Activated CD8-positive, alpha-beta memory T cell treated with anti-CD3 and anti-CD28 coated beads, Interleukin-2, amount 50 U/mL, for 24 hours (primary cell): ENCODE results near the gene NPTN.
"Not testable (repeated sequence)": the region's sequence is repeated elsewhere in the genome, so short reads cannot be mapped to it uniquely, and the experiment has no call there.

Experiments
- DNase-seq: peaks from one replicate; pipeline ENCODE4 v3.0.0-alpha.2; 2020; ENCODE audit errors: extremely low read depth

Gene NPTN

DNA sequence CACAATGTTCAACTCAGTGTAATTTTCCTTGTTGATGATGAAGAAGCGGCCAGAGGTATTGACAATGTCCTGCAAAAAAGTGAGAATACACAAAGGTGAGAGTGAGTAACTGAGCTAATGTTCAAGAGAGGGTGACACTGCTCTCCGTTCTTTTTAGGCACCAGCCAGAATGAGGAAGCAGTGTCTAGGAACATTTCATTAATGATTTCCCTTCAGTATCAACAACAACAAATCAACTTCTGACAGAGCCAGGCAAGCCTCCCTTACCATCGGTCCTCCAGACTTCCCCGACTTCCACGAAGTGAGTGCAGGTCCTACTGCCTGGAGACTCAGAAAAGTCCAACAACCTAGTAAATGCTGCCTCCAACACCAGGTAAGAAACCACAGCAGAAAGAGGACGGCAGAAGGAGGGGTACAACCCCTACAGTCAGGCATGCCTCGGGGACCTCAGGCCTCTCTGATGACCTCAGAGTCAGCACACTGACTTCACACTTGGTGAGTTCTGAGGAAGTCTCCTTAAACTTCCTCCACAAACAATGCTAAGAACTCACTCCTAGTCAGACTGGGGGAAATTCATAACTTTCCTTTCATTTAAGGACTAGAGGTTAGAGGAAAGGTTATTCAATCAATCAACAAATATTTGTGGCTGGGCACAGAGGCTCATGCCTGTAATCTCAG lies 62.7 kb downstream of the NPTN start:
- DNase-seq = no peak

DNA sequence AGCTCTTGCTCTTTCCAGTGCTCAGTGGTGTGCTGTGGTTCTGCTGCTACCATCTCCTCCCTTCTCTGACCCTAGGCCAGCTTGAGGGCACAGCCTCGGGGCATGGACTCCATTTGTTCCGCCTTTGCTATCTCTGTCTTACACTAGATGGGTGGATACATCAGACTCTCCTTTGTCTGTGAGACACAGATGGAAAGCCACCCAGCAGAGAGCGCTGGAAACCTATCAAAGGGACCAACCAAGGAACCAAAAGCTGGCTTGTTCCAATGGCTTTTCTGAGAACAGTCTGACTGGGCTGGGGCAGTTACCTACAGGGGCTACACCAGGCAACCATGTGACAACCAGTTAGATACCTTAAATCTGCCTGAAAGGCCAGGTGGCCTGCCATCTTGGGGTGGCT lies 63.8 kb downstream of the NPTN start:
- DNase-seq = no peak

GRCh38 chr15:73568564-73569280 lies 64.5 kb downstream of the NPTN start:
- DNase-seq = no peak

GRCh38 chr15:73567020-73567419 lies 66.2 kb downstream of the NPTN start:
- no peak for DNase-seq

DNA sequence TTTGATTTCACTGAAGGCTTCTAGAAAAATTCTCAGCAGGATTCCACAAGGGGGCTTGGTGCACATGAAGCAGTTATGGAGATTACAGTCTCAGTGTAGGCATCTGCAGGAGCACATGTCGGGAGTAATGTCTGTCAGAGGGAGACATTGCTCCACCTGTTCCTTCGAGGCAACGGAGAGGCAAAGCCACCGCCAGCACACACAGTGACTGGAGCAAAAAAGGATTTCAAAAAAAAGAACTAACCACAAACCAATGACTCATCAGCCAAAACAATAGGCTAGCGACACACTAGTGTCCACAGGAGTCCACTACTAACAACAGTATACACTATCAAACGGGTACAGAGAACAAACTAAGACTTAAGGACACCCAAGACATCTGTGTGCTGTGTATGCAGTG lies 68.9 kb downstream of the NPTN start:
- no peak for DNase-seq

- DNase-seq = no peak
Observed at GRCh38 chr15:73560501-73561117, 72.6 kb downstream of the NPTN start.

GRCh38 chr15:73558529-73558928 lies 74.7 kb downstream of the NPTN start:
- no peak for DNase-seq

DNA sequence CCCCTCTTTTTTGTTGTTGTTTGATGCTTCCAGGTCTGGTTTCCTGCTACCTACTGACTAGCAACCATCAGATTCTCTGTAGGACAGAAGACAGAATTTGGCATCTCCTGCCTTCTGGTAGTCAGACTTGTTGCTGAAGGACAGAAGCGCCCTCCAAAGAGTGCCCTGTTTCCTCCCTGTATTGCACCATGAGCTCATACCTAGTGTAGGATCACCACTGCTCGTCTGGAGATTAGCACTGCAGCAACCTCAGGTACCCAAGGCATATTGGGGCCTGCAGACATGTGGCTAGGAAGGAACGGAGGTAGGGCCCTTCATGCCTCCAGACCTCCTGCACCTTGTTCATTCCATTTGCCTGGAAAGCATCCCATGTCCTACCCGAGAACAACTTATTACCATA lies 78.1 kb downstream of the NPTN start:
- DNase-seq = no peak

GRCh38 chr15:73550190-73550589 lies 83.0 kb downstream of the NPTN start:
- no peak for DNase-seq

DNA sequence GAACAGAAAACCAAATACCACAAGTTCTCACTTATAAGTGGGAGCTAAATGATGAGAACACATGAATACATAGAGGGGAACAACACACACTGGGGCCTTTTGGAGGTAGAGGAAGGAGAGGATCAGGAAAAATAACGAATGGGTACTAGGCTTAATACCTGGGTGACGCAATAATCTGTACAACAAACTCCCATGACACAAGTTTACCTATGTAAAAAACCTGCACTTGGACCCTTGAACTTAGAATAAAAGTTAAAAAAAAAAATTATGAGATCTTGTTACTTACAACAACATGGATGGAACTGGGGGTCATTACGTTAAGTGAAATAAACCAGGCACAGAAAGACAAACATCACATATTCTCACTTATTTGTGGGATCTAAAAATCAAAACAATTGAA lies 84.3 kb downstream of the NPTN start:
- DNase-seq = not testable (repeated sequence)

- no peak for DNase-seq
Observed at GRCh38 chr15:73541479-73541878, 91.7 kb downstream of the NPTN start.

- DNase-seq = no peak
Observed at GRCh38 chr15:73540161-73540560, 93.0 kb downstream of the NPTN start.

- no peak for DNase-seq
Observed at GRCh38 chr15:73539212-73540128, 93.7 kb downstream of the NPTN start.

DNA sequence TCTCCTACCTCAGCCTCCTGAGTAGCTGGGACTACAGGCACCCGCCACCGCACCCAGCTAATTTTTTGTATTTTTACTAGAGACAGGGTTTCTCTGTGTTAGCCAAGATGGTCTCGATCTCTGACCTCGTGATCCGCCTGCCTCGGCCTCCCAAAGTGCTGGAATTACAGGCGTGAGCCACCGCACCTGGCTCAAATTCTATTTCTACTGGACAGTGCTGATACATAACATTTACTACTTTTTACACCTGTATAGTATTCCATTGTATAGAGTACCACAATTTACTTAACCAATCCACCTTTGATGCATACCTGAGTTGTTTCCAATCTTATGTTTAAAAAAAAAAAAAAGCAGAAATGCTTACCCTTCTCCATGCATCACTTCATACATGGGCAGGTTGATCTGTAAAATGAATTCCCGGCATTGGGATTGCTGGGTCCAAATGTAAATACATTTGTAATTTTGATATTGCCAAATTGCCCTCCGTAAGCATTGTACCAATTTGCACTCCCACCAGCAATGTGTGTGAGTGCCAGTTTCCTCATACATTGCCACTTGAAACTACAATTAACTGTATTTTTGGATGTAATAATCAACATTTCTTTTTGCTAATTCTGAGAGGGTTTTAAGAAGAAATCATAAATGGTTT lies 94.5 kb downstream of the NPTN start:
- no peak for DNase-seq

GRCh38 chr15:73538123-73538522 lies 95.1 kb downstream of the NPTN start:
- no peak for DNase-seq

GRCh38 chr15:73530649-73531048 lies 102.5 kb downstream of the NPTN start:
- DNase-seq = no peak

DNA sequence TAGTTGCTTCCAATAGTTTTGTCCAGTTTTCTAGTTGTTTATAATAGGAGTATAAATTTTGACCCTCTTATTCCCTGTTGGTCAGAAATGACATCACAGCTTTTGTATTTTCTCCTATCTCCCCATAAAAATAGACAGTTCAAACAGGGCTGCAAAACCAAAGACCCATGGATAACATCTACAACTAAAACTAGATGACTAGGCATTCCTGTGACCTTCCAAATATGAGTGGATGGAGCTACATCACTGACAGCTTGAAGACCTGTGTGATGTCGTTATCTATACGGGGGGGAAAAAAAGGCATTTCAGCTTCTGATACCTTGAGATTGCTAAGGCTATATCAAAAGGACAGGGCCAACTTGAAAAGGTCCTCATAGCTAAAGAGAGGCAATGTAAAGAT lies 105.6 kb downstream of the NPTN start:
- DNase-seq = no peak

DNA sequence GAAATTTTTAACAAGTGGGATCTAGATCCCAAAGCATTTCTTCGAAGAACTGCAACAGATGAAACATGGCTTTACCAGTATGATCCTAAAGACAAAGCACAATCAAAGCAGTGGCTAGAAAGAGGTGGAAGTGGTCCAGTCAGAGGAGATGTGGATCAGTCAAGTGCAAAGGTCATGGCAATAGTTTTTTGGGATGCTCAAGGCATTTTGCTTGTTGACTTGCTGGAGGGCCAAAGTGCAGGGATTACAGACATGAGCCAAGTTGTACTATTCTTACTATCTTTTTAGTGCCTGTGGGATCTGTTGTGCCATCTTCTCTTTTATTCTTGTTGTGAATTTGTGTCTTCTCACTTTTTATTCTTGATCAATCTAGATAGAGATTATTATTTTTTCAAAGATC lies 108.3 kb downstream of the NPTN start:
- no peak for DNase-seq

- no peak for DNase-seq
Observed at GRCh38 chr15:73522011-73522410, 111.2 kb downstream of the NPTN start.

- no peak for DNase-seq
Observed at GRCh38 chr15:73518876-73519733, 114.1 kb downstream of the NPTN start.
